H9 (cell line): ENCODE measurements around the gene PPARG. TPM values are rescaled to one million over a fixed set of nuclear protein-coding genes. Genes with fewer than 3 reads are reported as not detected.

Experiments
- DNase-seq: peaks from one replicate; pipeline ENCODE4 v3.0.0-alpha.2; 2017
- H2AFZ ChIP-seq: one replicate; pipeline ENCODE4 v1.6.1; 2013; ENCODE audit warnings: mild to moderate bottlenecking, low read length, control low read depth, moderate library complexity
- H2AK5ac ChIP-seq: 2 replicates; pipeline ENCODE4 v1.6.1; 2013; ENCODE audit warnings: low read length, control low read depth, mixed read lengths; ENCODE audit not compliant: insufficient read length
- H2BK120ac ChIP-seq: one replicate; pipeline ENCODE4 v1.6.1; 2013; ENCODE audit warnings: low read depth, mild to moderate bottlenecking, low read length, control low read depth, inconsistent platforms; ENCODE audit not compliant: poor library complexity, severe bottlenecking
- H2BK12ac ChIP-seq: 2 replicates; pipeline ENCODE4 v1.6.1; 2013; ENCODE audit warnings: low read length, control low read depth, mixed read lengths, low read depth; ENCODE audit not compliant: insufficient read length
- H2BK15ac ChIP-seq: 2 replicates; pipeline ENCODE4 v1.6.1; 2013; ENCODE audit warnings: low read depth, low read length, control low read depth
- H2BK20ac ChIP-seq: one replicate; pipeline ENCODE4 v1.6.1; 2013; ENCODE audit warnings: low read depth, mild to moderate bottlenecking, low read length, control low read depth, inconsistent platforms; ENCODE audit not compliant: poor library complexity, severe bottlenecking
- H2BK5ac ChIP-seq: 2 replicates; pipeline ENCODE4 v1.6.1; 2013; ENCODE audit warnings: low read length, control low read depth, mixed read lengths; ENCODE audit not compliant: insufficient read length
- H3K14ac ChIP-seq: 2 replicates; pipeline ENCODE4 v1.6.1; 2013; ENCODE audit warnings: low read length, control low read depth; ENCODE audit not compliant: insufficient read depth
- H3K18ac ChIP-seq: 2 replicates; pipeline ENCODE4 v1.6.1; 2013; ENCODE audit warnings: low read depth, mild to moderate bottlenecking, mixed read lengths, low read length, control low read depth; ENCODE audit not compliant: insufficient read length
- H3K23ac ChIP-seq: 2 replicates; pipeline ENCODE4 v1.6.1; 2013; ENCODE audit warnings: low read length, control low read depth, mixed read lengths, low read depth; ENCODE audit not compliant: insufficient read length
- H3K23me2 ChIP-seq: 2 replicates; pipeline ENCODE4 v1.6.1; 2013; ENCODE audit warnings: low read depth, mild to moderate bottlenecking, mixed read lengths, low read length, control low read depth; ENCODE audit not compliant: insufficient read length, poor library complexity, severe bottlenecking
- H3K27ac ChIP-seq: 2 replicates; pipeline ENCODE4 v1.5.1; 2013; ENCODE audit warnings: low read length, control low read depth, mixed read lengths, low read depth; ENCODE audit not compliant: insufficient read length
- H3K27me3 ChIP-seq: 2 replicates; pipeline ENCODE4 v1.6.1; 2013; ENCODE audit warnings: low read length, control low read depth, inconsistent platforms; ENCODE audit not compliant: insufficient read depth
- H3K4ac ChIP-seq: 2 replicates; pipeline ENCODE4 v1.6.1; 2013; ENCODE audit warnings: low read depth, mild to moderate bottlenecking, control low read depth, inconsistent platforms, low read length, moderate library complexity
- H3K4me1 ChIP-seq: 2 replicates; pipeline ENCODE4 v1.6.1; 2013; ENCODE audit warnings: low read length, control low read depth, inconsistent platforms; ENCODE audit not compliant: insufficient read depth
- H3K4me2 ChIP-seq: 2 replicates; pipeline ENCODE4 v1.6.1; 2013; ENCODE audit warnings: low read length, control low read depth, mixed read lengths; ENCODE audit not compliant: insufficient read length, insufficient read depth
- H3K56ac ChIP-seq: 2 replicates; pipeline ENCODE4 v1.6.1; 2013; ENCODE audit warnings: low read depth, mild to moderate bottlenecking, mixed read lengths, low read length, control low read depth; ENCODE audit not compliant: insufficient read length
- H3K79me1 ChIP-seq: 2 replicates; pipeline ENCODE4 v1.6.1; 2013; ENCODE audit warnings: low read depth, mild to moderate bottlenecking, moderate library complexity, low read length, control low read depth, inconsistent platforms; ENCODE audit not compliant: insufficient read depth, poor library complexity, severe bottlenecking
- H3K79me2 ChIP-seq: 2 replicates; pipeline ENCODE4 v1.6.1; 2013; ENCODE audit warnings: low read length, control low read depth, inconsistent platforms; ENCODE audit not compliant: insufficient read depth
- H3K9ac ChIP-seq: 2 replicates; pipeline ENCODE4 v1.6.1; 2013; ENCODE audit warnings: low read length, control low read depth, mixed read lengths; ENCODE audit not compliant: insufficient read length; ENCODE audit errors: extremely low read depth
- H3K9me3 ChIP-seq: one replicate; pipeline ENCODE4 v1.6.1; 2013; ENCODE audit warnings: low read depth, low read length, inconsistent platforms; ENCODE audit not compliant: control insufficient read depth
- H3T11ph ChIP-seq: one replicate; pipeline ENCODE4 v1.6.1; 2013; ENCODE audit warnings: mild to moderate bottlenecking, low read length, control low read depth, inconsistent platforms
- H4K20me1 ChIP-seq: one replicate; pipeline ENCODE4 v1.6.1; 2013; ENCODE audit not compliant: control insufficient read depth, insufficient read length, insufficient read depth
- H4K5ac ChIP-seq: 2 replicates; pipeline ENCODE4 v1.6.1; 2013; ENCODE audit warnings: low read depth, mild to moderate bottlenecking, mixed read lengths, low read length, control low read depth; ENCODE audit not compliant: insufficient read length
- H4K8ac ChIP-seq: replicated peaks from 2 replicates; pipeline ENCODE4 v1.6.1; 2013; ENCODE audit warnings: low read length, control low read depth, mixed read lengths, low read depth; ENCODE audit not compliant: insufficient read length
- H4K91ac ChIP-seq: 2 replicates; pipeline ENCODE4 v1.6.1; 2013; ENCODE audit warnings: low read depth, mild to moderate bottlenecking, moderate library complexity, mixed read lengths, low read length, control low read depth; ENCODE audit not compliant: insufficient read length
- H3K27ac Mint-ChIP-seq, 3 experiments: 2 replicates in 2 of 3; 3 replicates in 1 of 3; pipeline ENCODE4 v1.8.0; 2020 to 2021; ENCODE audit warnings: mixed read lengths in 3 of 3, mild to moderate bottlenecking in 1 of 3, moderate library complexity in 1 of 3
- H3K27me3 Mint-ChIP-seq: 2 replicates; pipeline ENCODE4 v1.8.0; 2021; ENCODE audit warnings: low read depth, mild to moderate bottlenecking, moderate library complexity, mixed read lengths
- H3K36me3 Mint-ChIP-seq, 3 experiments: 2 replicates in 2 of 3; 3 replicates in 1 of 3; pipeline ENCODE4 v1.8.0; 2020 to 2021; ENCODE audit warnings: low read depth in 3 of 3, mixed read lengths in 3 of 3; ENCODE audit not compliant: insufficient read depth in 1 of 3
- H3K4me1 Mint-ChIP-seq, 2 experiments: 2 replicates each; pipeline ENCODE4 v1.8.0; 2020; ENCODE audit warnings: mixed read lengths in 2 of 2
- H3K4me3 Mint-ChIP-seq, 2 experiments: 2 replicates in 1 of 2; 3 replicates in 1 of 2; pipeline ENCODE4 v1.8.0; 2020 to 2021; ENCODE audit warnings: mild to moderate bottlenecking in 2 of 2, mixed read lengths in 2 of 2, moderate library complexity in 1 of 2
- H3K9me3 Mint-ChIP-seq, 2 experiments: 2 replicates in 1 of 2; 3 replicates in 1 of 2; pipeline ENCODE4 v1.8.0; 2020; ENCODE audit warnings: mild to moderate bottlenecking in 2 of 2, mixed read lengths in 2 of 2, moderate library complexity in 1 of 2
- CTCF ChIP-seq: fragments of 200-600 bp; sonication (generic); conservative IDR thresholded peaks from 3 replicates; pipeline ENCODE4 v1.8.0; 2021; ENCODE audit warnings: antibody characterized with exemption, mild to moderate bottlenecking
- WGBS: extraction: QIAGEN DNeasy Blood & Tissue Kit; methylation state at CpG from one replicate; pipeline ENCODE4 v1.1.7; 2013; ENCODE audit warnings: missing lambda C conversion rate, low lambda C conversion rate, mixed read lengths; ENCODE audit not compliant: insufficient read length; ENCODE audit errors: extremely low coverage; 5-methylcytosine and 5-hydroxymethylcytosine counted together
- total RNA-seq: library from RNA; stranded (reverse); gene quantifications from 2 replicates; pipeline ENCODE4 v1.2.1, GENCODE V29; 2021

PPARG gene
- total RNA-seq, 1 experiment from 2014 or later: 0.42 TPM

DNA sequence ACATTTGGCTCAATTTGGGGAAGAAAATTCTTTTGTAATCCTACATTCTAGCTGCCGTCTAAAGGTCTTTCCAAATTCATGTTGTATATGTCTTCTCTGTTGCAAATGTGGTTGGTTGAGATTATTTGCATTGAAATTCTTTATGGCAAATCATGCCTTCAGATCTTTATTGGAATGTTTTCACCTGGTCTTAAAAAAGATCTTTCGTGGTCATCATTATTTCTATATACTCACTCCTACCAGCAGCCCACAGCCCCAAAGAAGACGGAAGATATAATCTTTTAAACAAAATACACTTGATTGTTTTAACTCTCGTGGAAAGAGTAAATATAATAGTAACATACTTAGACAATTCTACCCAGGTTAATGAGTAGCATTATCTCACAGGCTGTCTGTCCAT lies 41.5 kb upstream of the PPARG start:
- H3K27ac Mint-ChIP-seq: no peak overlapping the region
- no peak overlapping the region for H3K4me3 Mint-ChIP-seq
- no peak for DNase-seq
- H3K23ac ChIP-seq: no peak overlapping the region
- H3K56ac ChIP-seq: no peak overlapping the region
- H4K20me1 ChIP-seq: no peaks in the 10 kb centered on the region
- no peak overlapping the region for H3K27ac ChIP-seq
- no peak overlapping the region for H3K18ac ChIP-seq
- H3K79me1 ChIP-seq: no peaks in the 10 kb centered on the region
- no peak overlapping the region for H2BK12ac ChIP-seq
- H4K5ac ChIP-seq: no peak overlapping the region
- H3K9me3 ChIP-seq: no peaks in the 10 kb centered on the region
- H2AK5ac ChIP-seq: no peak overlapping the region
- no CpG with 5 or more reads among the region's 4 CpGs for WGBS
- H3K36me3 Mint-ChIP-seq: no peaks in the 10 kb centered on the region; a peak in 1 of 7 replicates
- H3K4me1 ChIP-seq: no peaks in the 10 kb centered on the region
- no peak overlapping the region for H3K4me2 ChIP-seq
- no peaks in the 10 kb centered on the region for H3K23me2 ChIP-seq
- no peak overlapping the region for H2BK20ac ChIP-seq
- no peak for TF ChIP-seq CTCF
- H3K4me1 Mint-ChIP-seq: no peaks in the 10 kb centered on the region
- H3K9ac ChIP-seq: no peak overlapping the region
- H3K27me3 ChIP-seq: no peaks in the 10 kb centered on the region
- no peak overlapping the region for H3K14ac ChIP-seq
- no peak overlapping the region for H2AFZ ChIP-seq
- H4K8ac ChIP-seq: no peak overlapping the region
- H3K4ac ChIP-seq: no peak overlapping the region
- no peak overlapping the region for H2BK5ac ChIP-seq
- peaks cover 9 to 12% of the 10 kb centered on the region in 2 experiments; a peak in 4 of 5 replicates for H3K9me3 Mint-ChIP-seq
- H4K91ac ChIP-seq: no peak overlapping the region
- no peak overlapping the region for H3T11ph ChIP-seq
- H3K27me3 Mint-ChIP-seq: 0 out of 2 replicates have a peak, but pooled peaks cover 2% of the 10 kb centered on the region
- no peak overlapping the region for H2BK15ac ChIP-seq
- H2BK120ac ChIP-seq: no peak overlapping the region
- no peaks in the 10 kb centered on the region for H3K79me2 ChIP-seq
